AG04450 (cell line): Measurements from ENCODE around the gene ALS2. TPM values are rescaled to one million over a fixed set of nuclear protein-coding genes. Genes with fewer than 3 reads are reported as not detected.

ENCODE experiments used
- CTCF ChIA-PET: fragments of 300-600, 350-600 bp; formaldehyde crosslinking; extraction: SDS; loops from one replicate; lab custom pipeline; 2022; ENCODE audit warnings: antibody characterized with exemption, inconsistent platforms; lab: Charles Lee
- POLR2A ChIA-PET: fragments of 350-600 bp; formaldehyde crosslinking; extraction: SDS; loops from one replicate; lab custom pipeline; 2021; ENCODE audit warnings: antibody characterized with exemption, inconsistent platforms; lab: Yijun Ruan, JAX
- DNase-seq: peaks from one replicate; pipeline ENCODE4 v3.0.0-alpha.2; 2011; ENCODE audit warnings: low read depth, low spot score
- H3K27ac ChIP-seq: one replicate; pipeline ENCODE4 v1.5.1; 2012; ENCODE audit warnings: low read depth, low read length, control low read depth
- H3K27me3 ChIP-seq: one replicate; pipeline ENCODE4 v1.6.0; 2012; ENCODE audit warnings: low read length; ENCODE audit not compliant: control insufficient read depth, insufficient read depth
- H3K4me3 ChIP-seq: 2 replicates; pipeline ENCODE4 v1.5.1; 2011; ENCODE audit warnings: mild to moderate bottlenecking, low read depth, low read length, control low read depth
- H3K9me3 ChIP-seq: 2 replicates; pipeline ENCODE4 v1.5.1; 2012; ENCODE audit warnings: low read length; ENCODE audit not compliant: control insufficient read depth, insufficient read depth
- CTCF ChIP-seq: IDR thresholded peaks from 2 replicates; pipeline ENCODE4 v1.5.1; 2011; ENCODE audit warnings: low read depth, low read length, control low read depth, inconsistent platforms
- polyA plus RNA-seq: library from polyadenylated mRNA; depleted of rRNA; stranded (reverse); fragments of >200 nt; gene quantifications from 2 replicates; pipeline ENCODE4 v1.2.3, GENCODE V29; 2011

ALS2 gene
- polyA plus RNA-seq, 1 experiment, result 21.9 TPM

DNA sequence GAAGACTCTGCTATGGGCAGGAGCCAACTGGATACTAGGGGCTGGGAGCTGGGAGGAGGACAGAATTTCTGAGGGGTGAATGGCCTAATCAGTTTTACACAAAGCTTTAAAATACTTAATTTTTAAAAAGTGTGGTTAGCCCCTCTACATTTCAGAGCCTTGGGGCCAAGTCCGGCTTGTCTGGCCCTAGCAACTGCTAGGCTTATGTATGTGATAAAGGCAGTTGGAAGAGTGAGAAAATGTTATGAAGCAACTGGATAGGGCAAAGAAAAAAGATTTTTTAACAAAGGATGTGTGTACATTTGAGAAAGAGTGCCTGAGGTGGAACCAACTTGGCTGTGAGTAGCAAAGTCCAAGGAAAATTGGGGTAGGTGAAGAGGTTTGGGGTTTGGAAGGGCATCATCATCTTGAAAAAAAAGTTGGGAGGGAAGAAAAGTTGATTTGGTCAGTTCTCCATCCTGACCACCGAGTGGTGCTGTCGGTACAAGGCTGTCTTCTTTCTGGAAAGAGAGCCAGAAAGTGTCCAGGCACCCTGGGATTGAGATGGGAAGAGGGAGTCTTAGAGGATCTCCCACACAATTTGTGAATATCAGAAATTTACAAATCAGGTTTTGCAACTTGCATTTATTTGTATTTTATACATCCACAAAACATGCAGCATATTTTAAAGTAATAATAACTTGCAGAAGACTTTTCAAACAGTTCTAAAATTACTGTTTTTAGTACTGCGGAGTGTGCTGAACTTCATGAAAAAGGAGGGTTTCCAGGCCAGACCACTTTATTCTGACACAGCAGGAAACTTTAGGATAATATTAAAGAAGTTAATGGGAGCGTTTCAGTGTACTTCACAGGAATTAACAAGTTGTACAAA lies 15.1 kb upstream of the ALS2 start:
- no peak overlapping the region for H3K4me3 ChIP-seq
- DNase-seq, result no peak
- H3K27me3 ChIP-seq, result no peaks in the 10 kb centered on the region
- no peak overlapping the region for H3K27ac ChIP-seq
- CTCF ChIA-PET, result interaction anchor here (0.7 to 2.8 kb wide), 15 partner anchors 8 to 477 kb away, joined by 3 to 16 read pairs (median 3); partner anchors contain the start of gene ALS2
- TF ChIP-seq CTCF, result peak; percentile 88
- H3K9me3 ChIP-seq, result no peaks in the 10 kb centered on the region; the same call in 1 of the 2 replicates
- POLR2A ChIA-PET, result interaction anchor here (1.7 kb wide), 1 partner anchor 15 kb away, joined by 5 read pairs; the partner anchor contains the start of gene ALS2

- DNase-seq, result no peak
- no peaks in the 10 kb centered on the region for H3K27me3 ChIP-seq
- CTCF ChIA-PET, result interaction anchor here (2.6 to 2.8 kb wide), 2 partner anchors 66 to 385 kb away, joined by 14 to 16 read pairs; no protein-coding TSS in a partner anchor
- no peaks in the 10 kb centered on the region; the same call in 1 of the 2 replicates for H3K9me3 ChIP-seq
- POLR2A ChIA-PET, result interaction anchor here (1.2 kb wide), 1 partner anchor 241 kb away, joined by 3 read pairs; no protein-coding TSS in a partner anchor
- no peak for TF ChIP-seq CTCF
- H3K4me3 ChIP-seq, result no peak overlapping the region
- no peak overlapping the region for H3K27ac ChIP-seq
These were observed 13.6 kb upstream of the ALS2 start for GRCh38 chr2:201794294-201794693.

- ChIA-PET POLR2A (interaction anchor here (1.2 kb wide), 1 partner anchor 242 kb away, joined by 3 read pairs; no protein-coding TSS in a partner anchor), CTCF (interaction anchor here (2.8 kb wide), 1 partner anchor 66 kb away, joined by 14 read pairs; no protein-coding TSS in a partner anchor)
- no peak overlapping the region for H3K4me3 ChIP-seq
- no peak for TF ChIP-seq CTCF
- H3K9me3 ChIP-seq, result no peaks in the 10 kb centered on the region; the same call in 1 of the 2 replicates
- H3K27me3 ChIP-seq, result no peaks in the 10 kb centered on the region
- no peak overlapping the region for H3K27ac ChIP-seq
- DNase-seq, result no peak
These were observed 12.9 kb upstream of the ALS2 start for GRCh38 chr2:201793631-201794030.

DNA sequence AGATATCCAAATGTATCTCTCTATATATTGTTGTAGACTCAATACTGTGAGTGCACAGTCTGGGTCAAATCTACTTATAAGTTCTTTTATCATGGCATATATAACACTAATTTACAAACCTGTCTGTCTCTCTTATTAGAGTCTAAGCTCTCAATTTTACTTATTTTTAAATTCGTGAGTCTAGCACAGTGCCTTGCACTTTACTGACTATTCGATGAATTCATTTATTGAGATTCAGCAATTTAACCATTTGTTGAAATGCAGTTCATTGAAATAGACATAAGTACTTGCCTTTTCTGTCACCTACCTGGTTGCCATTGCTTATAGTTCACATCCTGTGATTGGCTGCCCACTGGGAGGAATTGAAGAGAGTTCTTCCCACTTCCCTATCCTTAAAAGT lies 10.3 kb upstream of the ALS2 start:
- Histone ChIP-seq H3K9me3 (no peaks in the 10 kb centered on the region; the same call in 1 of the 2 replicates), H3K27ac (no peak overlapping the region), H3K4me3 (no peak overlapping the region), H3K27me3 (no peaks in the 10 kb centered on the region)
- DNase-seq, result no peak
- ChIA-PET CTCF (no interaction called here), POLR2A (no interaction called here)
- TF ChIP-seq CTCF, result no peak

DNA sequence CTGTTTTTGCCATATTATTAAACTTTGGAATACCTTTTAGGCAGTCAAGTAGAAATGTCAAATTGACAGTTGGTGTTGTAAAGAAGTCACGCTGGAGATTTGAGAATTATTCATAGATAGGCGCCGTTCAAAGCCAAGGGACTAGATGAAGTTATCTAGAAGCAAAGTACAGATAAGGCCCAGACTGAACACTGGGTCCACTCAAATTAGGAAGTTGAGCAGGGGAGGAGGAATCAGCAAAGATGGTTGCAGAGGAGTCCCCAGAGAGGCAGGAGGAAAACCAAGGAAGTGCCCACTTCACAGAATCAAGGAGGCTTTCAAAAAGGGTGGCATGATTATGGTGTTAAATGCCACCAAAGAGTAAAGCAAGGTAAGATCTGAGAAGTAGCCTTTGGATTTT lies 9.6 kb upstream of the ALS2 start:
- DNase-seq, result no peak
- no peak for TF ChIP-seq CTCF
- Histone ChIP-seq H3K27ac (no peak overlapping the region), H3K27me3 (no peaks in the 10 kb centered on the region), H3K4me3 (no peak overlapping the region), H3K9me3 (no peaks in the 10 kb centered on the region; the same call in 1 of the 2 replicates)
- CTCF ChIA-PET, result no interaction called here
- POLR2A ChIA-PET, result no interaction called here
